Osteocyte (in vitro differentiated cells): ENCODE data around the gene PTHLH. TPM values are rescaled to one million over a fixed set of nuclear protein-coding genes. Genes with fewer than 3 reads are reported as not detected.
A peak's percentile ranks its signal among the peaks of the same experiment; 100 is the strongest.

Experiments
- DNase-seq: peaks from one replicate; pipeline ENCODE4 v3.0.0; 2021; ENCODE audit warnings: mixed read lengths; ENCODE audit not compliant: unreplicated experiment; ENCODE audit errors: extremely low spot score
- H3K27ac Mint-ChIP-seq: one replicate; pipeline ENCODE4 v1.8.0; 2021; ENCODE audit warnings: mild to moderate bottlenecking, mixed read lengths; ENCODE audit not compliant: unreplicated experiment
- H3K27me3 Mint-ChIP-seq: one replicate; pipeline ENCODE4 v1.8.0; 2021; ENCODE audit warnings: mixed read lengths; ENCODE audit not compliant: unreplicated experiment
- H3K36me3 Mint-ChIP-seq: one replicate; pipeline ENCODE4 v1.8.0; 2021; ENCODE audit warnings: mixed read lengths; ENCODE audit not compliant: unreplicated experiment
- H3K4me1 Mint-ChIP-seq: one replicate; pipeline ENCODE4 v1.8.0; 2021; ENCODE audit warnings: mixed read lengths; ENCODE audit not compliant: unreplicated experiment
- H3K4me3 Mint-ChIP-seq: one replicate; pipeline ENCODE4 v1.8.0; 2021; ENCODE audit warnings: mild to moderate bottlenecking, moderate library complexity, mixed read lengths; ENCODE audit not compliant: unreplicated experiment
- H3K9me3 Mint-ChIP-seq: one replicate; pipeline ENCODE4 v1.8.0; 2021; ENCODE audit warnings: mixed read lengths; ENCODE audit not compliant: unreplicated experiment
- total RNA-seq: library from RNA; stranded (reverse); gene quantifications from 2 replicates; pipeline ENCODE4 v1.2.1, GENCODE V29; 2021
- TF ChIP-seq, protein P1 (sequence below): fragments of 200-600 bp; sonication (generic); IDR thresholded peaks from 2 replicates; pipeline ENCODE4 v1.5.0; 2021; ENCODE audit warnings: antibody characterized with exemption, mild to moderate bottlenecking, moderate library complexity

The PTHLH gene
- total RNA-seq, 1 donor from 2014 or later: 0.46 TPM

GRCh38 chr12:27979145-27979544 is 6.6 kb upstream of the PTHLH start:
- H3K27me3 Mint-ChIP-seq: peaks cover 54% of the 10 kb centered on the region

DNA sequence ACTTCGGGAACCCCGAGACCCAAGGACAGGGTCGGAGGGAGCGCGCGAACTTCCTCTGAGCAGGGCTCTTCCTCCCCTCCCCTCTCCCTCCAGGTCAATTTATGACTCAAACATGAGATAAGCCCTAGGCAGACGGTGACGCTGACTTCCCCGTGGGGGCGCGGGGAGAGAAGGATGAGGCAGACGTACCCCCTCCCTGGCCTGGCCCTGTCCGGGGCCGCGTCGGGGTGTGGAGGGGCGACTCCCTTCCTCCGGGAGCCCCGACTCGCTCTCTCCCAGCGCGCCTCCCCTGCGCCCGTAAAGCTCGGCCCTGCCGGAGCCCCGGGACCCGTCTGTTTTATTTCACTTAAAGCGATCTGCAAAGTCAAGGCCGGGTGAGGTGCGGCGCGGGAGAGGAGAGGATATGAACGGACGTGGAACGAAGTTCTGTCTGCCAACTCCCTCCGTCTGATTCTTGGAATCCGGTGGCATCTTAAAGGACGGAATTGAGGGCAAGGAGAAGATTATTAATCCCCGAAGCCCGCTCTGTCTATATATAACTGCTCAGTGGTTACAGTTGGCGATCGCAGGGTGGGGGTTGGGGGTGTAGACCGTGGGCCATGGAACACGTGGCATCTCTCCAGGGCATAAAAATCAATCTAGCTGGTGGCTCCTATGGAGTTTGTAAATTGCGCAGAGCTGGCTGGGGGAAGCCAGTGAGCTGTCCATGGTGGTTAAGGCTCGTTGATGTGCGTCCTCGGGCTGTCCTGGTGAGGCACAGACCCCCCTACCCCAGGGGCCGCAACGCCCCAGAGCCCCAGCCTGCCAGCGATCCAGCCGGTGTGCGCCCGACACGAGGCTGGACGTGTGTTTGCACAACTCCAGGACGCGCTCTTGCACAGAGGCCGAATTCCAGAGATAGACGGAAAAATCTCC is 2.9 kb upstream of the PTHLH start:
- no peak overlapping the region for H3K27ac Mint-ChIP-seq
- no peak for DNase-seq
- no peaks in the 10 kb centered on the region for H3K9me3 Mint-ChIP-seq
- TF ChIP-seq, protein P1, sequence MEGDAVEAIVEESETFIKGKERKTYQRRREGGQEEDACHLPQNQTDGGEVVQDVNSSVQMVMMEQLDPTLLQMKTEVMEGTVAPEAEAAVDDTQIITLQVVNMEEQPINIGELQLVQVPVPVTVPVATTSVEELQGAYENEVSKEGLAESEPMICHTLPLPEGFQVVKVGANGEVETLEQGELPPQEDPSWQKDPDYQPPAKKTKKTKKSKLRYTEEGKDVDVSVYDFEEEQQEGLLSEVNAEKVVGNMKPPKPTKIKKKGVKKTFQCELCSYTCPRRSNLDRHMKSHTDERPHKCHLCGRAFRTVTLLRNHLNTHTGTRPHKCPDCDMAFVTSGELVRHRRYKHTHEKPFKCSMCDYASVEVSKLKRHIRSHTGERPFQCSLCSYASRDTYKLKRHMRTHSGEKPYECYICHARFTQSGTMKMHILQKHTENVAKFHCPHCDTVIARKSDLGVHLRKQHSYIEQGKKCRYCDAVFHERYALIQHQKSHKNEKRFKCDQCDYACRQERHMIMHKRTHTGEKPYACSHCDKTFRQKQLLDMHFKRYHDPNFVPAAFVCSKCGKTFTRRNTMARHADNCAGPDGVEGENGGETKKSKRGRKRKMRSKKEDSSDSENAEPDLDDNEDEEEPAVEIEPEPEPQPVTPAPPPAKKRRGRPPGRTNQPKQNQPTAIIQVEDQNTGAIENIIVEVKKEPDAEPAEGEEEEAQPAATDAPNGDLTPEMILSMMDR: no peak
- peaks cover 17% of the 10 kb centered on the region for H3K4me1 Mint-ChIP-seq
- no peaks in the 10 kb centered on the region for H3K36me3 Mint-ChIP-seq
- peak overlapping the region; percentile 60 for H3K4me3 Mint-ChIP-seq
- peaks cover 79% of the 10 kb centered on the region for H3K27me3 Mint-ChIP-seq

More at GRCh38 chr12:27979145-27979544, 6.6 kb upstream of the PTHLH start:
- no peaks in the 10 kb centered on the region for H3K9me3 Mint-ChIP-seq
- peaks cover 16% of the 10 kb centered on the region for H3K4me1 Mint-ChIP-seq
- no peak overlapping the region for H3K4me3 Mint-ChIP-seq
- DNase-seq: no peak
- no peaks in the 10 kb centered on the region for H3K36me3 Mint-ChIP-seq
- H3K27ac Mint-ChIP-seq: no peak overlapping the region
- TF ChIP-seq, protein P1: no peak

GRCh38 chr12:27974735-27975221 is 2.2 kb upstream of the PTHLH start:
- peak overlapping the region; percentile 60 for H3K4me3 Mint-ChIP-seq
- no peak for DNase-seq
- TF ChIP-seq, protein P1: no peak
- H3K9me3 Mint-ChIP-seq: no peaks in the 10 kb centered on the region
- H3K27me3 Mint-ChIP-seq: peaks cover 77% of the 10 kb centered on the region
- H3K36me3 Mint-ChIP-seq: no peaks in the 10 kb centered on the region
- H3K4me1 Mint-ChIP-seq: peaks cover 17% of the 10 kb centered on the region
- no peak overlapping the region for H3K27ac Mint-ChIP-seq

DNA sequence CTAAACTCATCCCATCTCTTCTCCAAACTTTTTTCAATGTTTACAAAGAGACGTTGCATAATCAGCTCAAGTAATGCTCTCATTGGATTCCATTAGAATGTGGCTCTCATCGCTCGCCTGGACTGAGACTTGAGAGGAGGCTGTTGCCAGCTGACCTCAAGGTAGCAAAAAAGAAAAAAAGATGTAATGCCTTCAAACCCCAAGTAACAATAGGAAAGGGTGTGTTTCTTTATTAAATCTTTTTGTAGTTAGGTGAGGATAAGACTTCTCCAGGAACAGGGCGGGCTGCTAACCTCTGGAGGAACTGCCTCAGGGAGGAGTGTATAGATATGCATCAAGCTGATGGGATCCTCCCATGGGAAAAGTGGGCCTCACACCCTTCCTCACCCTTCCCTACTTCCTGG is 956 bp upstream of the PTHLH start:
- Mint-ChIP-seq H3K4me1 (peaks cover 29% of the 10 kb centered on the region), H3K4me3 (no peak overlapping the region), H3K9me3 (no peaks in the 10 kb centered on the region), H3K27ac (no peak overlapping the region), H3K27me3 (peaks cover 65% of the 10 kb centered on the region), H3K36me3 (no peaks in the 10 kb centered on the region)
- DNase-seq: no peak
- TF ChIP-seq, protein P1: no peak

GRCh38 chr12:27971606-27972005 is 927 bp downstream of the PTHLH start:
- Mint-ChIP-seq H3K27ac (no peak overlapping the region), H3K4me1 (peaks cover 44% of the 10 kb centered on the region), H3K9me3 (no peaks in the 10 kb centered on the region), H3K27me3 (peaks cover 48% of the 10 kb centered on the region), H3K36me3 (no peaks in the 10 kb centered on the region), H3K4me3 (peak overlapping the region; percentile 40)
- TF ChIP-seq, protein P1: no peak
- DNase-seq: no peak
